NCI-H82 treated with DMSO at 0.1 percent for 48 hours (cell line): ENCODE measurements around the gene DGUOK.

Experiments
- DNase-seq: peaks from one replicate; lab custom pipeline; 2025; ENCODE audit not compliant: unreplicated experiment; lab: John Stamatoyannopoulos, UW

Gene DGUOK

DNA sequence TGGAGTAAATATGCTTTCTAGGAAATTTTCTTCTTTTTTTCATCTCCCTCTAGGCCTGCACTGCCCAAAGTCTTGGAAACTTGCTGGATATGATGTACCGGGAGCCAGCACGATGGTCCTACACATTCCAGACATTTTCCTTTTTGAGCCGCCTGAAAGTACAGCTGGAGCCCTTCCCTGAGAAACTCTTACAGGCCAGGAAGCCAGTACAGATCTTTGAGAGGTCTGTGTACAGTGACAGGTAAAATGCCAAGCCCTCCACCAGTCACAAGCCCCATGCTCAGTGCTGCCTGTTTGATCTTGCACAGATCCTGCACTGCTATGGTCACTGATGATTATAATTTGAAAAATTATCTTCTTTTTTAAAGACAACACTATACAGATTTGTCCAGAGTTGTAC, 20.0 kb downstream of the DGUOK start:
- DNase-seq = no peak

GRCh38 chr2:73947412-73948018, 20.8 kb downstream of the DGUOK start:
- no peak for DNase-seq

DNA sequence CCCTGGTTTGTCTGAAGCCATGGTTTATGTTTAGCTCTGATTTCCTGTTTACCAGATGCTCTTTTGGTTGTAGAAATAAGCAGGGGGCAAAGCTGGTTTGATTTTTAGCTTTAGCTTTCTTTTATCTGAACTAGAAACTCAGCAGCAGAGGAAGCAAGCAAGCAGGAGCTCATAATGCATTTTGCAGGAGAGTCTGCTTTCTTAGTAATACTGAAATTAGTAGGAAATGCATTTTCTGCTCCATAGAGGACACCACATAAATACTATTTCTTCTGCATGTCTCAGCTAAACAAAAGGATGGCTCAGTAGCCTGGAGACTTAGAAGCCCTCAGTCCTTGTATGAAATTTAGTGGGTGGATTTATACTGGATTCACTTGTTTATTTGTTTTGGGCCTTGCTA, 23.1 kb downstream of the DGUOK start:
- no peak for DNase-seq

GRCh38 chr2:73952499-73953446, 26.1 kb downstream of the DGUOK start:
- peak; percentile 15 for DNase-seq

GRCh38 chr2:73956218-73956865, 29.7 kb downstream of the DGUOK start:
- DNase-seq = no peak

GRCh38 chr2:73961274-73961673, 34.6 kb downstream of the DGUOK start:
- DNase-seq = no peak

DNA sequence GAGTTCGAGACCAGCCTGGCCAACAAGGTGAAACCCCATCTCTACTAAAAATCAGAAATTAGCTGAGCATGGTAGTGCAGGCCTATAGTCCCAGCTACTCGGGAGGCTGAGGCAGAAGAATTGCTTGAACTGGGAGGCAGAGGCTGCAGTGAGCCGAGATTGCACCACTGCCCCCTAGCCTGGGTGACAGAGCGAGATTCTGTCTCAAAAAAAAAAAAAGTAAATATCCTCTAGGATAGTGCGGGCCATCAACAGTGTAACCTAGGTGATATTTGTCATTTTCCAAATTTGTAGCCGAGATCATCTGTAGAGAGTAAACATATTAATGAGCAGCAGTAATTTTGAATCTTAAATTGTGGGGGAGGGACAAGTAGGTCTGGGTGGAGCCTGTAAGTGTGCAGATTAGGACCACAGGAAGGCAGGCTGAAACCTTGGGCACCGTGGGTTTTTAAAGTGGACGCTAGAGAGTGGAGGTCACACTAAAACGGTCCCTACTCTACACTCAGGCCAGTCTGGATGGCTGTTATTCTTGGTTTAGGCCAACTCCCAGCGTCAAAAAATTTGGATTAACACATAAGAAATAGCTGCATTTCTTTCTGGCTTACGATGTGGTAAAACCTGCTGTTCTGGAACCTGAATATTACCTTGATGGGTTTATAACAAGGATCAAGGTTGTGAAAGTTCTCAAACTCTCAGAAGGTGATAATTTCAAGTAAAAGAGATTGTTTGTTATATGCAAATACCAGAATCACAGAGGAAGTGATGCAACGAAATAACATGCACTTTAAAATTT, 35.3 kb downstream of the DGUOK start:
- no peak for DNase-seq

GRCh38 chr2:73962798-73963197, 36.1 kb downstream of the DGUOK start:
- DNase-seq = no peak

DNA sequence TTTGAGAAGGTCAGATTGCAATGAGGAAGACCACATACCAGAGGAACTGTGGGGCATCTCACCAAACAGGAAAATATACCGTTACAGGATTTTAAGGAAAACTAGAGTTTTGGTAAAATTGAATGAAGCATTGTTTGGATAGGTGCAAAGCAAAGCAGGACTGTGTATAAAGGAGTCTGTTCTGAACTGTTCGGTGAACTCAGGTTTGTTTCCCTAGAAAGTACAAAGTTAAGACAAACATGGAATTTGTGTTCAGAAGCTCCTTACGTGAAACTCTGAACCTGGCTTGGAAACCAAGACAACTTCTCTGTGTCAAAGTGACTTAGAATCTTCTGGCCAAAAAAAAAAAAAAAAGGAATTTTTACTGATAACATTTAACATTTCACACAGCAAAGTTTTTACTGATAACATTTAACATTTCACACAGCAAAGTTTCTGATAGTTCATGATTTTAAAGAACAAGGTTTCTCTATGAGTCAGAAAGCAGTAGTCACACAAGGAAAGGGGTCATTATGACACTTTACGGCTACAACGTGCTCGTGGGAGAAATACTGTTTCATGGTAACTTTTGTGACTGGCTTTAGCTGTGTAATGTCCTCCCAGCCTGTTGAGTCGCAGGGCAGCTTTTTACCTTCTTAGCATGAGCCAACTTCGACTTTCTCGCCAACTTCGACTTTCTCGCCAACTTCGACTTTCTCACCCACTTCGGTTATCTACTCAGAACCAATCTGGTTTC, 36.9 kb downstream of the DGUOK start:
- DNase-seq = no peak

DNA sequence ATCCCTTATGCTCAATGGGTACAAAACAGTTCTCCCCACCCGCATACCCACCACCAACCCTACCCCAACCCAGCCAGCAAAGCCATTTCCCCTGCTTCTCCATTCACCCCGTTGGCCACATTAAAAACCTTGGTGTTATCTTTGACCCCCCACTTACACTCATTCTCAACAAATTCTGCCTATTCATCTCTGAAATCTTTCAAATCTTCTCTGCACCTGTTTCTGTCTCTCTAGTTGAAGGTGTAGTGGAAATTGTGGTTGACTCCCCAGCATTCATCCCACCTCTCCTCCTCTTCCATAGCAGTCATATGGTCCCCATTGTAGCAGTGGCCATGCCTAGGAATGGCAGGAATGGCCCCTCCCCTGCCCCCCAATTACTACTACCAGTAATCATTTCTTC, 37.5 kb downstream of the DGUOK start:
- DNase-seq = no peak

- DNase-seq = no peak
These were observed 38.4 kb downstream of the DGUOK start for GRCh38 chr2:73965053-73965452.

GRCh38 chr2:73968357-73968937, 41.8 kb downstream of the DGUOK start:
- DNase-seq = no peak

DNA sequence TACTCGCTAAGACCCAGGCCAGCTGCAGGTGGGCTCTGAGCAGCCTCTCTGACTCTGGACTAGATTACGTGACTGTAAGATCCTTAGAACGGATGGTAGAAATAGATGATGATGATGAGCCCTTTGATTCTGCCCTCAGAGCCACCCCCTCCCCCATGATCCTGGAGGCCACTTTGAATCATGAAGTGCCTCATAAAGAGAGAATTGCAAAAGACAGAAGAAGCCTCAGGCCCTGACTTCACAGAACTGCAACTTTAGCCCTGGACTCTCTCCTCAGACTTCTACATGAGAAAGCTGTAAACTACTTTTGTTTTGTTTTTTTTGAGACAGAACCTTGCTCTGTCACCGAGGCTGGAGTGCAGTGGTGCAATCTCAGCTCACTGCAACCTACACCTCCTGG, 42.7 kb downstream of the DGUOK start:
- DNase-seq = no peak

DNA sequence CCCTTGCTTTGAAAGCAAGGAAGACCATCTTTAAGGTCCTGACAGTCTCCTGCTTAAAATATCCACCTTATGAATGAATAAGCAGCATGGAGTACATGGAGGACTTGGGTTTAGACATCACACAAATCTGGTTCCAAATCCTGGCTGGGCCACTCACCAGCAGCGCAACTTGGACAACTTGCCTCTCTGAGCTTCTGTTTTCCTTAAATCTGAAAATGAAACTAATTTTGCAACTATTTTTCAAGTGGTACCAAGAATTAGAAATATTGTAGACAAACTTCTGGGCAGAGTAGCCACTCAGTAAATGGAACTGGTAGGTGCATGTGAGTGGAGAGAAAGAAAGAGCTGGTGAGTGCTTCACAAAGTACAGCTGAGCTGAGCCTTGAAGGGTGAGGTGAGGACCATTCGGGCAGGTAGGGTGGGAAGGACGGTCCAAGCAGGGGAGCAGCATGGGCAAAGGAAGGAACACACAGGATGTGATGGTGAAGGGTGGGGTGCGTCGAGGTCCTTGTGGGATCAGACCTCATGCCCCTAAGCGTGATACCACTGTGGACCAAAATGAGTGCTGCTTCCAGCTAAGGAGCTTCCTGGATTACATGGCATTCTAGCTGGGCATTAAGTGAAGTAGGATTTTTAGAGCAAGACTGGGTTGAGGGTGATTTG, 43.6 kb downstream of the DGUOK start:
- no peak for DNase-seq

- DNase-seq = no peak
These were observed 44.3 kb downstream of the DGUOK start for GRCh38 chr2:73970850-73971471.

GRCh38 chr2:73971722-73972121, 45.0 kb downstream of the DGUOK start:
- DNase-seq = no peak

GRCh38 chr2:73972846-73973245, 46.2 kb downstream of the DGUOK start:
- no peak for DNase-seq

DNA sequence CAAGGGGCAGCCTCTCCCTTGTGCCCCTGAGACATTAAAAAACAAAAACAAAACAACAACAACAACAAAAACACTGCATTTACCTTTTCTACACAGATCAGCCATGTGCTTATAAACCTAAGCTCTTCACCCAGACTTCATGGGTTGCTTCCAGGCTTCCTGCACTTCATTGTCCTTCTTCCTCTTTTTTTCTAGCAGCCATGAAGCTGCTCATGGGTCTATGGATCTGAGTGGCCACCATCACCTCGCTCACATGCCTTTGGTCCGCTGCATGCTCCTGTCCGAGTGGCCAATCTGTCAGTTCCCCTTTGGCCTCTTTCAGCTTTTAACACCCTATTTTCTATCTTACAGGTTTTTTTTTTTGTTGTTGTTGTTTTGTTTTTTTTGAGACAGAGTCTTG, 49.1 kb downstream of the DGUOK start:
- DNase-seq = no peak

DNA sequence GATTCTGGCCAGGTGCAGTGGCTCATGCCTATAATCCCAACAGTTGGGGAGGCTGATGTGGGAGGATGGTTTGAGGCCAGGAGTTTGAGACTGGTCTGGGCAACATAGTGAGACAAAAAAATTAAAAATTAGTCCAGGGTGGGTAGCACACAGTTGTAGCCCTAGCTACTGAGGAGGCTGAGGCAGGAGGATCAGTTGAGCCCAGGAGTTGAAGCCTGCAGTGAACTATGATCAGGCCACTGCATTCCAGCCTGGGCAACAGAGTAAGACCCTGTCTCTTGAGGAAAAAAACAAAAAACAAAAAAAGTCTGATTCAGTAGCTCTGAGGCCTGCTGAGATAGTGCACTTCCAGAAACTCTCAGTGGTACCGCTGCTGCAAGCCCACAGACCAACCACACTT, 50.1 kb downstream of the DGUOK start:
- DNase-seq = no peak
